RPMI7951 (cell line): ENCODE results near the gene SERINC2. TPM values are rescaled to one million over a fixed set of nuclear protein-coding genes. Genes with fewer than 3 reads are reported as not detected.

Experiments
- DNase-seq: peaks from one replicate; pipeline ENCODE4 v3.0.0-alpha.2; 2012; ENCODE audit warnings: low read depth
- total RNA-seq: library from RNA; depleted of rRNA; stranded (reverse); fragments of >200 nt; shearing (Covaris generic); gene quantifications from 2 replicates; pipeline ENCODE4 v1.2.3, GENCODE V29; 2014; rRNA removed

Gene SERINC2
- 194 and 269 TPM in 2 replicates for total RNA-seq

DNA sequence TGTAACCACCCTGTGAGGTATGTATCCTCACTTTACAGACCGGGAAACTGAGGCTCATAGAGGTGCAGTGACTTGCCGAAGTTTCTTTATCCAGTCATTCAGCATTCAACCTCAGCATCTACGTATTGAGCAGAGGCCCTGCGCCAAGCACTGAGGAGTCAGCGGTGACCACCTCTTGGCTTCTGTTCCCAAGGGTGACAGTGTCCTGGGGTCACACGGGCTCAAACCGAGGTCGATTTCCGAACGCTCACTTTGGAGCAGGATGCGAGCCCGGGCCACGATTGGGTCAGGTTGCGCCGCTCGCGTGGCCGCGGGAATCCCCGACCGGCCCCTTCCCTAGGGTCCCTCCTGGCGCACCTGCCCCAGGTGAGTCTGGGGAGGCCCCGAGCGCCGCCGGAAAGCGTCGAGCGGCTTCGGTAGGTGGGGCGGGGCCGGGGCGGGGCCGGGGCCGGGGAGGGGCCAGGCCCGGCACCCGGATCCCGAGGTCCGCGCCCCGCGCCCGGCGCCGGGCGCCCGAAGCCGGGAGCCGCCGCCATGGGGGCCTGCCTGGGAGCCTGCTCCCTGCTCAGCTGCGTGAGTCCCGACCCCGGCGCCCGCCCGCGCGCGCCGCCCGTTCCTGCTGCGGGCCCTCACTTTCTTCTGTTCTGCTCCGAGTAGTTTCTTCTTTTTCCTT lies at the start of gene SERINC2:
Gene SERINC2 (plus strand): TSS at position 482 of the 673 bp plus-strand sequence. CDS start 53 bp downstream, at position 535.
- DNase-seq = no peak

DNA sequence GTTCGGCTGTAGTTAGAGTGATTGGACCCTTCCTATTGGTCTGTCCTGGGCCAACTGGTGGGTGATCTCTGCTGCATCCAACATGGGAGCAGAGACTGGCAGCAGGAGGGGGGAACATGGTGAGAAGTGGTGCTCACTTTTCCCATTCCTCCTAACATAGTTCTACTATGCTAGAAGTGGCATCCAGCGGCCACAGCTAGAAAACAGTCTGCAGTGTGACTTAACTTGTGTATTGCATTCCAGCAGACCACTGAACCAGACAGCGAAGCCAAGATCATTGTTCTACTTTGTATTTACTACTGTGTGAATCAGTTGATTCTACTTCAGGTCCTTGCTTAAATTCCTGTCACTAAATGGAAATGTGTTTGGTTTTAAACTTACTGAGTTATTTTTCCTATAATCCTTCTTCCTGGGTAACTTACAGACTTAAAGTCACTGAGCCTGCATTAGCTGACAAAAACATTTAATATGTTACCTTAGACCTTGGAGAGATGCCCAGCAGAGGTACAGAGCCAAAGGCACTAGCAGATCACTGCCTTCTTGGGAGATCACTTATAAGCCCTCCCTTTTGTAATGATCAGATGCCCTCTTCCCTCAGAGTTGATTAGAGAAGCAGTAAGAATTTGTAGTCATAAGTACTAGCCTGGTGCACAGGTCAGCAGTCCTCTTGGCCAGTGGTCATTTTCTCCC lies 48.3 kb upstream of the SERINC2 start:
- DNase-seq = no peak

DNA sequence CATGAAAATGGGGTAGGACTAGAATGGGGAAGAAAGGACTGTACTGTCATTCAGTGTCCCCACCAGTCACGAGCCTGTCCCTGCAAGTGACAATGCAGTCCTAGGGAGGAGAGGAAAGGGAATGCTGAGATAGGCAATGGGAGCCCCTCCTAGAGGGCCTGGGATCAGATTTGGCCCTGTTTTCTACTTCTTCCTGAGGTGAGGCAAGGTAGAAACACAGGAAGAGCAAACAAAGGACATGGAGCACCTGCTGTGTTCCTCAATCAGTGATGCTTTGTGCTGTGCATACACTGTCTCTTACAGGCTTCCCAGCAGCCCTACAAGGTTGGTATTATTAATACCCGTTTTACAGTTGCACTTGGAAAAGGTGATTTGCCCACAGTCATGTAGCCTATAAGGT lies 46.2 kb upstream of the SERINC2 start:
- DNase-seq = no peak

DNA sequence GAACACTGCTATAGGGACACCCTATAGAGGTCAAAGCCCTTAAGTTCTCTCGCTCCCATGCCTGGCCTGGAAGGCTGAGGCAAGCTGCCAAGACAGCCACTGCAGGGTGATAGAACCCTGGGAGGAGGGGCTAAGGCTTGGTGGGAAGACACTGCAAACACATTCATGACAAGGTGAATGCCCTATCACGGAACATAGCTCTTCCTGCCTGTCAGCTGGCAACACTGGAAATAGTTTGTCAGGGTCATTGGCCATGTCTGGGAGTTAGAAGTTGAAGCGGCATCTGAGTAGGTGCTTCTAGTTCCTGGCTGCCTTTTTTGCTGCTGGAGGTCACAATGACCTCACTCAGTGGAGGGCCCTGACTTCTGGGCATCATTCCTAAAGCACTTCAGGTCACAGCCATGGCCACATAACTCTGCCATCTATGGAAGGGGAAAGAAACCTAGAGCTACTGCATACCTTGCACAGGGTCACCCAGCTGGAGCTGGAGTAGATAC lies 44.4 kb upstream of the SERINC2 start:
- no peak for DNase-seq

DNA sequence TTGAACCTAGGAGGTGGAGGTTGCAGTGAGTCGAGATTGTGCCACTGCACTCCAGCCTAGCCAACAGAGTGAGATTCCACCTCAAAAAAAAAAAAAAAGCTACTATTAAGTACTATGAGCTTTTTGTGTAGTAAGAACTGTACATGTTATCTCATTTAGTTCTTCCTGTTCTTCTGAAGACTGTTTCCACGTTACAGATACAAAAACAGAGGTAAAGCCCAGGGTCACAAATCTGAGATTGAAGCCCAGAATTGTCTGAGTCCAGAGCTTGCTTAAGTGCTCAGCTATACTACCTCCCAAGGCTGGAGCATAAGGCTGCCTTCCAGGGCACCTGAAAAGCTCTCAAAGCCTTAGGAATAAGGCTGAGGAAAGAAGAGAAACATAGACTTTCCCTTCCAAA lies 43.0 kb upstream of the SERINC2 start:
- no peak for DNase-seq

DNA sequence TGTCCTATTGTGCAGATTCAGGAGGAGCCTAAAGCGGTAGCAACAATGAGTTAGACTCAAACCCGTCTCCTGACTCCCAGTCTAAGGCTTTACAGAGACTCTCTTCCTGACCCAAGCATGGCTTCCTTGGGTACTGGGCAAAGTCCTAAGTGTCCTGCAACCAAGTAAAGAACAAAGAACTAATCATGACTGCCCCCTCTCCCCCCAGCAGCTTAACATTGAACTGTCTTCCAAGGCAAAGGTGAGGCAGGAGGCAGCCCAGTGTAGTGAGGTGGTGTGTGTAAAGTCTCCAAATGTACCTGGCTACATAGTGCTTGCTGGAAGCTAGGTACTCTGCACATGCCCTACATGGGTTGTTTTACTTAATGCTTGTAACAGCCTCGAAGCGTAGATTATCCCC lies 42.4 kb upstream of the SERINC2 start:
- no peak for DNase-seq

DNA sequence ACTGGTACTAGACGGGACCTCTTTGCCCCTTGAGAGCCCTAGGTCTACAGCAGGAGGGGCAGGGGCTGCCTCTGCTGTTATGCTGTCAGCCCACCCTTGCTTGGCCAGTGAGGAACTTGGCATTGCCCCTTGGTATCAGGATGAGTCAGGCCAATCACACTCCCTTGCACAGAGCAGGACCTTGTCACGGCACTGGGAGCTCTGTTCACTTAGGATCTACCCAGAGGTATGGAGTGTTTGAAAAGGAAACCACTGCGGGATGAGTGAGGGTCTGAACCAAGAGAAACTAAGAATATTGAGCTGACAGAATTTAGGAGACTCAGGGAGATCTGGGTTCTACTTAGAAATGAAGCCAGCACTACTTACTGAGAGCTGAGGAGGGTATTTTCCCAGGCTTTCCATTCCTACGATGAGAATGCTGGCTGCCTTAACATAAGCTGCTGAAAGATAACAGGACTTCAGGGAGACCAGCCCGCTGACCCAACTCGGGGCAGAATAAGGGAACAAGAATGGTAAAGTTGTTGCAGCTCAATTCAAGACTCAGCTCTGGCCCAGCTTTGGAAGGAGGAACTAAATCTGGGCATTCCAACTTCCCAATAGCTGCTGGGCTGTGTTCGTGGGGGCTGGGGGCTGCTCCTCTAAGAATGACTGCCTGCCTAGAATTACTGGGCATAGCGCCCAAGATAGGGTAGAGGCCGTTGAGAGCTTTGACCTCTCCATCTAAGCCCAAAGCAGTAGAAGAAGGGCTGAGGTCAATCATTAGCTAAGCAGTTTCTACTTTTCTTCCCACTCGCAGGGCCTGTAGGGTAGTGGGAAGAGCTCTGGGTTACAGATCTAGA lies 41.7 kb upstream of the SERINC2 start:
- DNase-seq = no peak

GRCh38 chr1:31372051-31372450 lies 41.0 kb upstream of the SERINC2 start:
- no peak for DNase-seq

DNA sequence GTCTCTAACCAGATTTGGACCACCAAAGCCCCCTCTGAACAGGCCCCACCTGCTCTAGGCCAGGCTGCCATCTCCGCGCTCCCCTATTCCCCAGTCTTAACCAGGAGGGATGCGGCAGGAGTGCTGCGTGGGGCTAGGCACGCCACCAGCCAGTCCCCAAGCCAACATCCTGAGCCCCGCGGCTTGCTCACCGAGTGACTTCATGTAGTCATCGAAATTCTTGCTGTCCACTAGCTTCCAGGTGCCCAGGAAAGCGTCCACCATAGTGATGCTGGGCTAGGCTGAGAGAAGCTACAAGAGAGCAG lies 40.3 kb upstream of the SERINC2 start:
- no peak for DNase-seq

DNA sequence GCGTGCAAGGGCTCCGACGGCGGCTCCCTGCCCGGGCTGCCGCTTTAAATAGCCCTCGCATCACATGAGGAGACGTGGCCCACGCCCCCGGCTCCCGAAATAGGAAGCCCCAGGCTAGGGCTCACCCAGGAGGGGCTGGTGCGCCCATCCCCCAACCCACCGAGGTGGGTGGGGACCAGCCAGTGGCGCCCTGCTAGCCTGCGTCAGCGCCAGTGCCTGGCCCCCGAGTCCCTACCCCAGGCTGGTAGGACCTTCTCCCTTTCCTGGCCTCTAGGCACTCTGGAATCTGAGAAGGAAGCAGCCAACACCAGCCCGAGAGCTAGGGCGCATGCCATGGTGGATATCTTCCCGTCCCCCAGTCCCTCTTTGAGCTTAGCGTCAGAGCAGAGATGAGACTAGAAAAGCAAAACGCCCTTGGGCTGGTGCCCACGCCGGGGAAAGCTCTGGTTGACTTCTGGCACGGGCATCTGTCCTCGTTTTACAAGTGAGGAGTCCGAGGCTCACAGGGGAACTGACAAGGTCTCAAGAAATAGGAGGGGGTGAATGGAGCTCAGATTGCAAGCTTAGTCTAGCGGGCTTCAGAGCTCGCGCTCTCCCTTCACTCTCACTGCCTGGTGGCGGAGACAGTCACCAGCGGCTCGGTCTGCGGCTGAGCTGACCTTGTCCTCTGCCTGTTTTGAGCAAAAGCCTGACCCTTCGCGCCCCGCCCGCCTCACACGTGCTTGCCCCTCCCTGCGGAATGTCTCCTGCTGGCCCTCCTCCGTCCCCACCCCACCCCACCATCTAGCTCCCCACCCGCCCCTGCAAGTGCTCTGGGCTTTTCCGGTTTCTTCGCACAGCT lies 39.7 kb upstream of the SERINC2 start, which contains the start of gene FABP3:
Gene FABP3 (minus strand): TSS at position 21 of the 841 bp plus-strand sequence. CDS start 62 bp downstream, outside the sequence.
- DNase-seq = peak; percentile 73

DNA sequence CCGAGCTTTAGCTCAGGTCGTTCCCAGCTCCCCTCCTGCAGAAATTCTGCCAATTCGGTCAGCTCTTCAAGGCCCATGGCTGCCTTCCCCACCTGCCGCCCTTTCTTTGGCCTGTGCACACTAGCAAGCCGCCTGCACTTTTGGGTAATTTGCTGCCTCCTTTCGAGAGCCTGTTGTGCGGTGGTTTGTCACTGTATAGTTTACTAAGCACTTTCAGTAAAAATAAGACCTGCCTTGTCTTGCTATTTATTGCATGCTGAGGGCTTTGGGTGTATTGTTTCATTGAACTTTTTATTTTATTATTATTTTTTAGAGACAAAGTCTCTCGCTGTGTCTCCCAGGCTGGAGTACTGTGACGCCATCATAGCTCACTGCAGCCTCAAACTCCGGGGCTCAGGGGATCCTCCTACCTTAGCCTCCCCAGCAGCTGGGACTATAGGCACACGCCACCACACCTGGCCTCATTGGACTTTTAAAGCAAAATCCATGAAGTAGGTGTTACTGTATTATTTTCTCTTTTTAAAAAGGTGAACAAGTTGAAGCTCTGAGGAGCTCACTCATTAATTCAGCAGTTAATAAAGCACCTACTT lies 39.0 kb upstream of the SERINC2 start:
- DNase-seq = no peak

DNA sequence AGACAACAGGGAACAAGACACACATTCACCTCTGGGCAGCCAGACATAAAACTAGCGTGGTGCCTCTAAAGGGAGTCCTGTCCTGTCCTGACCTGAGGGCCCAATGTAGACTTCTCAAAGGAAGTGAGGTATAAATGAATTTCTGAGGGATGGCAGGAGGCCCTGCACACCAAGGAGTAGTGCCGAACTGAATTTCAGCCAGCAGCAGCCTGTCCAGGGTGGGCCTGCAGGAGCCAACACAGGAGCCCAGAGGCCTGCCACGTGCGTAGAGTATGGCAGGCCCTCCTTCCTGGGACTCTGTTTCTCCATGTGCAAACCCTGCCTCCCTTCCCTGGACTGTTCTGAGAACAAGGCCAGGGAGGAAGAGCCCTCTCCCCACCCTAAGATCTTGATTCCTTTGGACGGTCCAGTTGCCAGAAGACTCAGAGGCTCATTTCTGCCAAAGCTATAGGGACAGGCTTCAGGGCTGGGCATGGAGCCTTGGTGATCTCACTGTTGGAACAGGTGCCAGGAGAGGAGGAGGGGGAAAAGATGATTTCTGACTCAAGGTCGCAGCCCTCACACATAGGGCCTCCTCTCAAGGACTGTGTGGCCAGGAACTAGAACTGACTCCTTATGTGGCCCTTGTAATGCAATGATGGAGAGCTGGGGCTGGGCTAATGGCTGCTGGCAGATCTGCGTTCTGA lies 38.4 kb upstream of the SERINC2 start:
- DNase-seq = peak; percentile 33

GRCh38 chr1:31376375-31377134 lies 36.5 kb upstream of the SERINC2 start:
- peak; percentile 95 for DNase-seq

GRCh38 chr1:31377364-31377863 lies 35.6 kb upstream of the SERINC2 start:
- no peak for DNase-seq

DNA sequence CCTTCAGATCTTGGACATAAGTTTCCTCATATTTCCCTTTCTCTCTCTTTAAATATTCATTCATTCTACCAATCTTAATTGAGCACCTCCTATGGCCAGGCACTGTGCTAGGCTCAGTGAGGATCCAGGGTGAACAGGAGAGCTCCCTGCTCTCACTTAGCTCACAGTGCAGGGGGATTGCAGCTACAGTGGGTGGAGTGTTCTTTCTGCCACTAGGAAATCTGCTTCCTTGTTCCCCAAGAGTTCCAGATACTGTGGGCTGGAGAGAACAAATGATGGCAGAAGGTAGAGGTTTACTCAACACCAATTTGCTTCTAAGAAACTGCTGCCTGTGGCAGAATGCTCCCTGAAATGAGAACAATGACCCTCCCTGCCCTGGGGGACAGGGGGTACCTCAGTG lies 35.0 kb upstream of the SERINC2 start:
- no peak for DNase-seq

GRCh38 chr1:31380181-31380580 lies 32.8 kb upstream of the SERINC2 start:
- no peak for DNase-seq

GRCh38 chr1:31381394-31382294 lies 31.4 kb upstream of the SERINC2 start:
- no peak for DNase-seq

- no peak for DNase-seq
Observed at GRCh38 chr1:31382379-31382989, 30.5 kb upstream of the SERINC2 start.
